HepG2 (cell line): ENCODE data around the gene PTCD1. TPM values are rescaled to one million over a fixed set of nuclear protein-coding genes. Genes with fewer than 3 reads are reported as not detected.

Experiments
- ARID4A ChIP-seq: sonication (generic); formaldehyde crosslinking; IDR thresholded peaks from 2 replicates; pipeline ENCODE4 v1.5.0; 2020; ENCODE audit warnings: mild to moderate bottlenecking, missing genetic modification reagents, borderline replicate concordance
- CREBL2 ChIP-seq: sonication (generic); formaldehyde crosslinking; IDR thresholded peaks from 2 replicates; pipeline ENCODE4 v1.8.1; 2023; ENCODE audit warnings: missing genetic modification reagents, mild to moderate bottlenecking, borderline replicate concordance
- DNMT1 ChIP-seq: sonication (generic); formaldehyde crosslinking; IDR thresholded peaks from 2 replicates; pipeline ENCODE4 v1.5.1; 2020; ENCODE audit warnings: mild to moderate bottlenecking, missing genetic modification reagents
- DRAP1 ChIP-seq: IDR thresholded peaks from 2 replicates; pipeline ENCODE4 v1.6.1; 2016; ENCODE audit warnings: missing genetic modification reagents, missing compliant biosample characterization
- GATAD1 ChIP-seq: IDR thresholded peaks from 2 replicates; pipeline ENCODE4 v1.6.1; 2016; ENCODE audit warnings: missing genetic modification reagents, missing compliant biosample characterization
- HNRNPL ChIP-seq: fragments of 200-400 bp; formaldehyde crosslinking; IDR thresholded peaks from 2 replicates; pipeline ENCODE4 v1.6.1; 2017; ENCODE audit warnings: mild to moderate bottlenecking, low read depth, low read length
- KLF11 ChIP-seq: IDR thresholded peaks from 2 replicates; pipeline ENCODE4 v1.6.1; 2016; ENCODE audit warnings: missing compliant biosample characterization
- NFE2 ChIP-seq: sonication (generic); formaldehyde crosslinking; IDR thresholded peaks from 2 replicates; pipeline ENCODE4 v1.4.0; 2020; ENCODE audit warnings: missing genetic modification reagents
- PHF20 ChIP-seq: sonication (generic); formaldehyde crosslinking; IDR thresholded peaks from 2 replicates; pipeline ENCODE4 v1.5.0; 2020; ENCODE audit warnings: mild to moderate bottlenecking, missing genetic modification reagents
- POLR2AphosphoS5 ChIP-seq: IDR thresholded peaks from 2 replicates; pipeline ENCODE4 v1.6.1; 2012; ENCODE audit warnings: low read depth, low read length
- PPARG ChIP-seq: conservative IDR thresholded peaks from 2 replicates; pipeline ENCODE4 v1.6.1; 2016; ENCODE audit warnings: missing biosample characterization, missing genetic modification reagents
- RARA ChIP-seq: IDR thresholded peaks from 2 replicates; pipeline ENCODE4 v1.6.1; 2016; ENCODE audit warnings: missing genetic modification reagents, missing compliant biosample characterization
- SOX5 ChIP-seq: IDR thresholded peaks from 2 replicates; pipeline ENCODE4 v1.6.1; 2016; ENCODE audit warnings: borderline replicate concordance
- SP1 ChIP-seq, 2 experiments: fragments of 450-650 bp in 1 of 2; sonication (generic) in 1 of 2; formaldehyde crosslinking in 1 of 2; IDR thresholded peaks; 2 replicates each; pipeline versions ENCODE4 v1.4.0 to v1.6.1; 2016 to 2020; ENCODE audit warnings: missing genetic modification reagents in 1 of 2
- SPEN ChIP-seq: sonication (generic); formaldehyde crosslinking; IDR thresholded peaks from 2 replicates; pipeline ENCODE4 v1.5.1; 2020; ENCODE audit warnings: low read depth, mild to moderate bottlenecking, missing genetic modification reagents
- THAP11 ChIP-seq: IDR thresholded peaks from 2 replicates; pipeline ENCODE4 v1.6.1; 2016; ENCODE audit warnings: missing biosample characterization, missing genetic modification reagents
- ZBTB10 ChIP-seq: sonication (generic); formaldehyde crosslinking; IDR thresholded peaks from 2 replicates; pipeline ENCODE4 v1.4.0; 2020; ENCODE audit warnings: missing genetic modification reagents, borderline replicate concordance
- ZBTB3 ChIP-seq: sonication (generic); formaldehyde crosslinking; IDR thresholded peaks from 2 replicates; pipeline ENCODE4 v1.4.0; 2020; ENCODE audit warnings: low read depth, mild to moderate bottlenecking, moderate library complexity, missing genetic modification reagents, borderline replicate concordance
- ZFY ChIP-seq: sonication (generic); formaldehyde crosslinking; IDR thresholded peaks from 2 replicates; pipeline ENCODE4 v1.4.0; 2020; ENCODE audit warnings: missing genetic modification reagents
- ZNF282 ChIP-seq: fragments of 450-650 bp; IDR thresholded peaks from 2 replicates; pipeline ENCODE4 v1.6.1; 2018; ENCODE audit not compliant: partially characterized antibody
- ZNF333 ChIP-seq: sonication (generic); formaldehyde crosslinking; IDR thresholded peaks from 2 replicates; pipeline ENCODE4 v1.4.0; 2020; ENCODE audit warnings: mild to moderate bottlenecking, missing genetic modification reagents, borderline replicate concordance
- ZNF580 ChIP-seq: IDR thresholded peaks from 2 replicates; pipeline ENCODE4 v1.6.1; 2016; ENCODE audit warnings: low read depth, borderline replicate concordance
- ZNF768 ChIP-seq: sonication (generic); formaldehyde crosslinking; IDR thresholded peaks from 2 replicates; pipeline ENCODE4 v1.4.0; 2020; ENCODE audit warnings: missing genetic modification reagents
- polyA plus RNA-seq, 8 experiments: library from polyadenylated mRNA; depleted of rRNA in 3 of 8; stranded (reverse) in 7 of 8; unstranded in 1 of 8; fragments of >200 nt; fragmentation: Illumina TruSeq in 4 of 8; extraction: Trizol in 4 of 8; gene quantifications; 2 replicates each; pipeline versions ENCODE4 v1.2.1 to v1.2.3, GENCODE V29; 2011 to 2016; ENCODE audit warnings: low read depth in 4 of 8, missing spikeins in 1 of 8, mixed read lengths in 1 of 8; ENCODE audit not compliant: insufficient read depth in 1 of 8
- total RNA-seq, 5 experiments: library from RNA; depleted of rRNA; stranded (reverse); fragments of >200 nt; fragmentation: Illumina TruSeq; extraction: Trizol; gene quantifications; 2 replicates each; pipeline ENCODE4 v1.2.3, GENCODE V29; 2016; ENCODE audit warnings: low read depth in 1 of 5

Gene PTCD1
- total and polyA plus RNA-seq, 2 of the 13 experiments (the other 11 are each of a cell fraction or from before 2014, with no cell fraction given), result 3.0 to 8.4 TPM

GRCh38 chr7:99375070-99375807, 63.4 kb downstream of the PTCD1 start (continued):
- TF ChIP-seq ARID4A (peak; percentile 64; the same call in 1 of the 2 replicates), POLR2AphosphoS5 (no peak), SPEN (CRISPR knock-in tag) (peak; percentile 69), DNMT1 (peak; percentile 70; the same call in 1 of the 2 replicates), SP1 (IDR thresholded peaks at IDR 0.05) (no peak), SP1 (CRISPR knock-in tag; IDR thresholded peaks at IDR 0.05) (peak; percentile 45; the same call in 1 of the 2 replicates), GATAD1 (CRISPR knock-in tag) (0 out of 2 replicates have a peak, but pooled peaks have one; percentile 31), ZNF282 (no peak), PHF20 (CRISPR knock-in tag) (peak; percentile 63), SOX5 (CRISPR knock-in tag) (peak; percentile 8; the same call in 1 of the 2 replicates), DRAP1 (CRISPR knock-in tag) (no peak), ZBTB3 (no peak), ZFY (peak; percentile 69; the same call in 1 of the 2 replicates), ZNF580 (CRISPR knock-in tag) (no peak), THAP11 (CRISPR knock-in tag) (peak; percentile 56), KLF11 (CRISPR knock-in tag) (no peak), NFE2 (CRISPR knock-in tag) (no peak), ZBTB10 (CRISPR knock-in tag) (peak; percentile 78), CREBL2 (CRISPR knock-in tag) (no peak), PPARG (CRISPR knock-in tag) (peak; percentile 19; the same call in 1 of the 2 replicates), ZNF333 (CRISPR knock-in tag) (no peak), RARA (CRISPR knock-in tag) (peak; percentile 35; the same call in 1 of the 2 replicates), ZNF768 (CRISPR knock-in tag) (peak; percentile 27; the same call in 1 of the 2 replicates), HNRNPL (0 out of 2 replicates have a peak, but pooled peaks have one; percentile 47)
